ENCODE measurements around the gene CNOT6L.
A peak's percentile ranks its signal among the peaks of the same experiment; 100 is the strongest.
"Not testable (repeated sequence)": the region's sequence is repeated elsewhere in the genome, so short reads cannot be mapped to it uniquely, and the experiment has no call there.

Gene CNOT6L

GRCh38 chr4:77777135-77777807, 41.9 kb downstream of the CNOT6L start:
- no peak for DNase-seq

DNA sequence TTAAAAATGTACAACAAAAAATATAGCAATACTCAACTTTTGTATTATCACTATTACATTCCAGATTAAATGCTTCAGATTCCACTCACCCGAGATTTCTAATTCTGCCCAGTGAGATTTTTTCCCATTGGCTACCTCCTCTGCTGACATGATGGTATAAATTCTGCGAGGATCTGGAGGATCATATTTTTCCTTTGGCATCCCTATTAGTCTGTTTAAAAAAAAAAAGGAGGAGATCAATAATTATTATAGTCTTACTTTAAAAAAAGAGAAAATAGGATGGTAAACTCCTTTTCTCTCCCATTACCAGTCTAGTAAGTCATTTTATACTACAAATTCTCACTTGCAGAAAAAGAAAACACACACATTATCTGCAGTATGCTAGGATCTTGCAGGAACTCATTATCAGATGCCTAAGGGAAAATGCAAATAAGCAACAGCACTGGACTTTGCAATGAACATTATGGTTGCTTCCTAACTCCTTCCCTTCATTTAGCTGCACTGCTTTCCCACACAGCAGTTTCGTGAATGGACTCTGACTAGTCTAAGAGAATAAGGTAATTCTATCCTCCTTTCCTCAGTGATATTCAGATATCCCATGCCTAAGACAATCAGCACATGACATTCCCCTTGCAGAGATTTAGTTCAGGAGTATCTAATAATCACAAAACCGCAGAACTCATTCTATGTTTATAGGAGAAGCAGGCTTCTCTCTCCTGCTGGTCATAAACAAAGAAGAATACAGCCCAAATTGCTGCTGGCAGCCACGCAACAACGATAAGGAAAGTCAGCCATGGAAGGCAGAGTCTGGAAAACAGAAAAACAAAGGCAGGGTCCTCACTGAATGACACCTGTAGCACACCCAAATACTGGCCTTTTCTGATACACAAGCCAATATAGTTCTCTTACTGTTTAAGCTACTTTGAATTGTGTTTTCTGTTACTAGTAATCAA, 42.7 kb downstream of the CNOT6L start:
- no peak for DNase-seq

GRCh38 chr4:77773101-77773500, 46.1 kb downstream of the CNOT6L start:
- DNase-seq: no peak

- DNase-seq: no peak
Measured at GRCh38 chr4:77771566-77771965, 47.6 kb downstream of the CNOT6L start.

DNA sequence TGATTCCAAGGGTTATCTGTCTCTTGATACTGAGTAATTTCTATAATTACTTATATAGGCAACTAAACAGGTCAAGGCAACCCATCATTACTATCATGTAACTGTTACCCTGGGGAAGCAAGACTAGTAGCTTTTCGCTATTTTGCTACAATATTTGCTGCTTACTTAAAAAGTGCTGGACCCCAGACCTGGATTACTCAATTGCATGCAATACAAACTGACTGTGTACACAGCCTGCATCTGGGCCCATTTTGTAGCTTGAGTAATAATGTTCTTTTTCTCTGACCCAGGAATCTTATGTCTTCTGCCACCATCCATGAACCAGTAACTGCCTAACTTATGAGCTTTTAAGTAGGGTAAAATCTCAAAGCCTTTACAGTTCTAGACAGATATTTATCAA, 53.4 kb downstream of the CNOT6L start:
- DNase-seq: no peak

DNA sequence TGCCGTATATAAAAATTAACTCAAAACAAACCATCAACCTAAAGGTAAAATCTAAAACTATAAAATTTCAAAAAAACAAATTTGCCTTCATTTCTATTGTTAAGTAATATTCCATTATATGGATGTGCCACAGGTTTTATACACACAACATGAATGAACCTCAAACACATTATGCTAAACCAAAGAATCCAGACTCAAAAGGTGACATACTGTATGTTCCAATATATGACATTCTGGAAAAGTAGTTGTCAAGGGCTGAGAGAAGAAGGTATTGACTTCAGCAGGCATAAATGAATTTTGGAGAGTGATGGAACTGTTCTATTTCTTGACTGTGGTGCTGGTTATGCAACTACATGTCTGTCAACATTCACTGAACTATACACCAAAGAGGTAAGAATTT, 56.6 kb downstream of the CNOT6L start:
- no peak for DNase-seq

- no peak for DNase-seq
Measured at GRCh38 chr4:77761595-77761994, 57.6 kb downstream of the CNOT6L start.

- DNase-seq: no peak
Measured at GRCh38 chr4:77758804-77759203, 60.4 kb downstream of the CNOT6L start.

GRCh38 chr4:77751764-77752163, 67.4 kb downstream of the CNOT6L start:
- DNase-seq: no peak

GRCh38 chr4:77745792-77746191, 73.4 kb downstream of the CNOT6L start:
- DNase-seq: no peak

- DNase-seq: peak; percentile 17
Measured at GRCh38 chr4:77742054-77742453, 77.1 kb downstream of the CNOT6L start.

DNA sequence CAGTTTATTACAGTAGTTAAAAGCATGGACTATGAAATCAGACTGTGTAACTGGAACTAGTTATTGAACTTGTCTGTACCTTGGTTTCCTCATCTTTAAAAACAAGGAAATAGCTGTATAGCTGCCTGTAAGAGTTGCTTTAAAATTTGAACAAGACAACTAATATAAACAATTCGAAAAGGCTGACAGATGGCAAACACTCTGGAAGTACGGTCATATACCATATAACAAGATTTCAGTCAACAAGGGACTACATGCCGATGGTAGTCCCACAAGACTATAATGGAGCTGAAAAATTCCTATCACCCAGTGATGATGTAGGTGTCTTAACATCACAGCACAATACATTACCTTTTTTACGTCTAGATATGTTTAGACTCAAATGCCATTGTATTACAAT, 78.7 kb downstream of the CNOT6L start:
- no peak for DNase-seq

DNA sequence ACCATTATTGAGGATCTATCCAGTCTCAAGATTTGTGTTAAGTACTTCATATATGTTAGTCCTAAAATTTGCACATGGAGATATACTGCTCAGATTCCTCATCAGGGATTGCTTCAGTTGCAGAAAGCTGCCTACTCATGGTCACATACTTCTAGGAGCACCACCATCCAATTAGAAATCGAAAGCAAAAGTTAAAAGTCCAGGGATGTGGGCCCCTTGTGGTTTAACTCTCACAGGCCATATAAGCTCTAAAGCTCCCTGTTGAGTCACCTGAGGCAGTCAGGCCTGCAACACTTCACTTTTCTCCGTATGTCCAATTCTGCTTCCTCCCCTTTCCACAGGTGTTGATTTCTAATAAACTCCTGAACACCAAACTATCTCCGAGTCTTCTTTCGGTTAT, 84.2 kb downstream of the CNOT6L start:
- peak; percentile 46 for DNase-seq

DNA sequence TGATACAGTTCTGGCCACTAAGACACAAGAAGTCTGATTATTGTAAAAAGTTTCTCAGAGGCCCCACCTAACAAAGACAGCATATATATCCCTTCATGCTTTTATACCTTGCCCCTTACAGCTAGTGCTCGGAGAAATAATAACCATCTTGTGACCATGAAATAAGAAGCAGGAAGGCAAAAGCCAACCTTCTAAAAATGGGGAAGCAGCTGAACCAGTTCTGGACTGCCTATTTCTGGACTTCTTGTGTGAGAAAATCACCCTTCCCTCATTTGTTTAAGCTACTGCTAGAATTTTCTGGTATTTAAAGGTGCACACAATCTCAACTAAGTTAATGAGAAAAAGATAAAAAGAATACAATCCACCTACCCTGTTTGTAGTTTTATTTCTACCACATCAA, 87.5 kb downstream of the CNOT6L start:
- DNase-seq: no peak

DNA sequence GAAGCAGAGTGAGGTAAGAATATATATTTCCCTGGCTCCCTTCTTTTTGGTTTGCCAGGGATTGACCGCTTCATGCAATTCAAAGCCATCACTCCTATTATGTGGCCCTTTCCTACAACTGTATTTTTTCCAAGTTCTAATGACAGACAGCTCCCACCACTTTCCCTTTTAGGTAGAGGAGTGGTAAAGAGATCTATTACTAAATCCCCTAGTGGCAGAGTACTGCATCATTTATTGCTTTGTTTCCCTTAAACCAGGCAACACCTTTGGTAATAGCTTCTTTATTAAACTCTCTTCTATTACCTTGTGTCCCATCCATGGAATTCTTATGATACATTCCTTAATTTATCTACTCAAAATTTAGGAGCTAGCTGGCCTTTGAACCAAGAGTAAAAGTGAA, 90.7 kb downstream of the CNOT6L start:
- DNase-seq: no peak

DNA sequence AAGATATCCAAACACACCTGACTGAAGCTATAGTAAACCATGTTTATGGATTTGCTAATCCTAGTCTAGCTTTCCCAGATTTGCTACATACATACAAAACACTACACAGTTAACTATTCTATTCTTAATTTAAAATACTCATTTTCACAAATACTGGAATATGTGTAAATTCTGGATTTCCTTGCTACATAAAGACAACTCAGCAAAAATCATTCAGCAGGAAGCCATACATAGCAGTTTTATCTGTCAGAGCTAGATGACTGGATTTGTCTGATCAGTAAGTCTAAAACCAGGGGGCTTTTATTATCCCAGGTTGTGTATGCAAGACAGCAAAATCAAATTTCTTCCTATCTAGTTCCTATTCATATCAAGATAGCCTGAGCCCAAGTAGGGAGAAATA, 98.1 kb downstream of the CNOT6L start:
- no peak for DNase-seq

DNA sequence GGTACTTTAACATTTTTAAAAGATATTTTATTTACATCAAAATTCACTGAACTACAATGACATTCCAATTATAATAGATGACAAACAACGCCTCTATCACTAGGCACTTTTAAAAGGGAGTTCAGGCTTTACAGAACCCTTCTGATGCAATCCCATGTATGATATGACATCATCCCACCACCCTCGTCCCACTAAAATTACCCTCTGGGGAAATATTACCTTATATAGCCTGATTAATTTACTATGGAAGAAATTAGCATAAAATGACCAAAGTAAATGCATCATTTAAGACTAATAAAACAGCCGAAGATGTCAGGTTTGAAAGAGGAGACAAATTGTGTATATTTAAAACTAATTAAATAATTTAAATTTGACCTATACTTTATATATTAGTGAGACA, 100.7 kb downstream of the CNOT6L start:
- DNase-seq: not testable (repeated sequence)

DNA sequence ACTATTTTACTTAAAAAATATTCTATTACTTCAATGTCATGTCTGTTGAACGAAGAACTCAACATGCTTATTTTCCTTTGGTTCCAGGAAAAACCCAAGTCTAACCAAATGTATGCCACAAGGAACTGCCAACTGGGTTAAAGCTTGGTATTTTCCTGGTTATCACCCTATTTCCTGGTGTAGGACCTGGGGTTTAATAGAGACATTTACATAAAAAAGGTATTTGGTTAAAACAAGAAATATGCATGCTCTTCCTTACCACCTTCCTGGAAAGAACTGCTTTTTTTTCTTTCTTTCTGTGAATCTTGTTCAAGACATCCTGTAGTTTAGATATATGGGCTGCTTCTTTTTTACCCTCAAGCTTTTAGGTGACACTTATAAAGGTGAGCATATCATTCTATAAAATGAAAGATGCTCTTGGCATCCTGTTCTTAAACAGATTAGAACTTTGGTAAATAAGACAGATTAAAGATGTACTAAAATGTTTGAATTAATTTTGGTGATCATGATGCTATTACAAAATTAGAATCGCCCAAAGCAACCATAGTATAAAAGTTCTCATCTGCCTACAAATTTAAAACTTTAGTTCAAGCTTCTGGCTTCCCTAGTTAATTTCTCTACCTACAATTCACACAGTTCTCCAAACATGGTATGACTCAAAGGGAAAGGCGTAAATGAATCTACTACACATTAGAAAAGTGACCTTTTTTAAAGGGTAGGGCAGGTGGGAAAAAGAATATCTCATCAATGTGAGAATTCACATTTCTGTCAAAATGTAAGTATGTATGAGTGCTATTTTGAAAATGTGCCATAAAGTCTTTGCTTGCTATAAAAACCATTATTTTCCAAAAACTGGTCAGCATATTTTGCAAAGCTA, 103.5 kb downstream of the CNOT6L start:
- no peak for DNase-seq

DNA sequence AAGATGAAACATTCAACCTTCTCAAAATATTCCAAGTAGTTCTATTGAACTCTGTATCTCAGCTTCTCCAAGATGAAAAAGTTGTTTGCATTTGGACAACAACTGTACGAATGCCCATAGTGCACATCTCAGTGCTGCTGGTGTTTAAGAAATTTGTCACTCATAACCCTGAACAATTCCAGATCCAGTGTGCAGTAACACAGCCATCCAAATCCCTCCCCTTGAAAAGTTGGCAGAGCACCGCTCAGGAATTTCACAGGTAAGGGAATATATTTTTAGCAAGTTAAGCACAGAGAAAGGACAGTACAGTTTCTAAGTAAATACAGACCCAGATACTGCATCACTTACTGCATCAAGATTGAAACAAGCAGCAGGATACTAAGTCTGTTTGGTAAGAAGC, 104.7 kb downstream of the CNOT6L start:
- no peak for DNase-seq

- DNase-seq: no peak
Measured at GRCh38 chr4:77713884-77714283, 105.3 kb downstream of the CNOT6L start.

DNA sequence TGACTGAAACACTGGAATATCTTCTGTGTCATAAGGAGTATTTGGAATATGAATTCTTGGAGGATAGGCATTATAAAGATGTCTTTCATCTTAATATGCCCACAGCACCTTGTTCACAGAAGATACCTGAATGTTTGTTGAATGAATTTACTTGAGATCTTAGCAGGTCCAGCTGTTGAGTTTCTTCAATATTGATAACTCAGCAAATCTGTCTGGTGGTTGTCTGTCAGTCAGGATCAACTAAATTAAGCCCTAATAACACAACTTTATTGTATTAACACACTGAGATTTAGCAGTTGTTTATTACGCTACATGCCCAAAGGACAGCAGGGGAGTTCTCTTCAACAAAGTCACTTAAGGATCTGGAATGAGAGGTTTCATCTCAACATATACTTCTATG, 106.5 kb downstream of the CNOT6L start:
- DNase-seq: no peak

GRCh38 chr4:77711469-77711868, 107.7 kb downstream of the CNOT6L start:
- no peak for DNase-seq

GRCh38 chr4:77710684-77711083, 108.5 kb downstream of the CNOT6L start:
- DNase-seq: no peak

All from fibroblast of skin of right biceps (primary cell).